Cerebellar cortex (tissue), 1 donor: ENCODE results near the gene CNOT1.

Experiments
- DNase-seq: peaks from one replicate; pipeline ENCODE4 v3.0.0-alpha.2; 2015; ENCODE audit warnings: low spot score

The CNOT1 gene

DNA sequence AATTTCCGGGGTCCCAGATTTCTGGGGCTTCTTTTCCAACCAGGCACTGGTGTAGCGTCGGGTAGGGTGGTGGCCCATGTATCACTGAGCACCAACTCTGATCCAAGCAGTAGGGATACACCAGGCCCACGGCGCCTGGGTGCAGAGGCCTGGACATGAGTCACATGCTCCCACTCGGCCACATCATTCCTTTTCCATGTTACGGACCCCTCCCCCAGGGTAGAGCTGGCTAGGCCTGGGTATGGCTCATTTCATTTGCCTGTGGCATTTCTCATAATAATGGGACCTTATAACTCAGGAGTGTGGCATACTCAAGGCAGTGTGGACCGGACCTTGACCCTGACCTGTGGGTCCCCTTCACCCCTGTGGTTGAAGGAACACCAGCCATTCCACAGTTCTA is 147.7 kb downstream of the CNOT1 start:
- no peak for DNase-seq

DNA sequence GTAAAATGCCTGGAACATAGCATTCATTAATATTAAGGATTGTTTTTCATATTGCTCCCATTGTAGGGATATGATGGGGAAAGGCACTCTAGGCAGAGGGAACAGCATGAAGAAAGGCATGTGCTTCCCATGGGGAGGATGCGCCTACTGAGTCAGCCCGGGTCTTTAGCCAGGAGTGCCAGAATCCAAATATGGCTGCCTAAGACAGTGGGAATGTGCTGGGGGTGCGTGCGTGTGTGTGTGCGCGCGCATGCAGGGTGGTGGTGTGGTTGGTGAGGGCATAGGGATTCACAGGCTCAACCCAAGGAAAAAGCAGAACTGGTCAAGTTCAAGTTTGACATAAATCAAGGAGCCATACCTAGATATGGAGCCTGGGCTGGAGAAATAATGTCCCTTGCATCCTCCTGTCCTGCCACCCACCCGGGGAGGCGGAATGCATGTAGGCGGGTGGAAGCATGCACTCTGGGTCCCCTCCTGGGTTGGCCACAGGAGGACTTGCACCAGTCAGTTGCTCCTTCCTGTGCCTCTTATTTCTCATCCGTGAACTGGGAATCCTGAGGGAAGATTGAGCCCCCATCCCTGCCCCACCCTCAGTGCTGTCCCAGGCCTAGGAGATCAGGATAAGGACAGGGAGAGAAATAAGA is 148.3 kb downstream of the CNOT1 start:
- no peak for DNase-seq

DNA sequence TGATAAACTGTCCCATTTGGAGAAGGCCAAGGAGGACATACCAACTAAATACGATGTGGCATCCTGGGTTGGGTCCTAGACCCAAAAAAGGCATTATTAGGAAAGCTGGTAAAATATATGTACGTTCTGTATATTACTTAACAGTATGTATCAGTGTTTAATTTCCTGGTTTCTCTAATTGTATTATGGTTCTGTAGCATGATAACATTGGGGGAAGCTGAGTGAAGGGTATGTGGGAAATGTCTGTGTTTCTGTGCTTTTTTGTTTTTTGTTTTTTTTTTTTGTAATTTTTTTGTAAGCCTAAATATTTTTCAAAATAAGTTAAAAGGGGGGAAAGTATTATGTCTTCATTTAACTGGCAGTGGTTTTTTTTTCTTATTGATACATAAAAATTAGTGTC is 151.2 kb downstream of the CNOT1 start:
- no peak for DNase-seq

DNA sequence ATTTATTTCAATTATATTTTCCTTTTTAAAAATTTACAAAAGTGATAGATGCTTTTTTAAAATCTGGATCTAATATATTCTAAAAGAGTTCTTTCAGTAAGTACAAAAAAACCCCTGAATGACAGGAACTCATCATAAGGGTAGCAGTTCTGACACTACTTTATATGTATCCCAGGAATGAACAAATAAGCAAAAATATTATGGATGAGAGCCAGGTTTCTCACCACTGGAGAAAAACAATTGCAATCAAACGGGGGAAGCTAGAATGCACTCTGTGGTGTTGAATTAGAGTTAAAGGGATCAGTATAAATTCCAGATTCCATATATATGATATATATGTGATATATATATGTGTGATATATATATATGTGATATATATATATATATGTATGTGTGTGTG is 152.8 kb downstream of the CNOT1 start:
- no peak for DNase-seq

DNA sequence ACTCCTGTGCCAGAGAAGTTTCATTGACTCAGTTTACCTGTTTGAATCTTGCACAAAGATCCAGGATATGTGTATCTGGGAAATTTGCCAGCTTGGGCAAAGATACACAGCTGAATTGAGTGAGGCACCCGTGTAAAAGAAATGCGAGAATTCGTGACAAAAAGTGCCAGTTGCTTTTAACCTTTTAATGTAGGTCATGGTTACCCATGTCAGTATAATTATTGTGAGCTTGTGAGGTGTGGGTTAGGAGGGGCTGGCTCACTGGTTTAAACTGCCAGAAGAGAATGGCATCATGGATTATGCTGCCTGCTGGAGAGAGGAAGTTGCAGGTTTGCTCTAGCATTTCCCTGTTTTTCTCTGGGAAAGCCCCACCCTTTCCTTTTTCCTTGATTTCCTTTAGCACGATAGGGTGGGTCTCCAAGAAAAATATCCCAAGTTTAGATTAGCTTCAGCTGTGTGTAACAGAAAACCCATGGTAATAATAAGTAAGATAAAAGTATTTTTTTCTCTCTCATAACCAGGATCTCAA is 154.5 kb downstream of the CNOT1 start:
- no peak for DNase-seq

DNA sequence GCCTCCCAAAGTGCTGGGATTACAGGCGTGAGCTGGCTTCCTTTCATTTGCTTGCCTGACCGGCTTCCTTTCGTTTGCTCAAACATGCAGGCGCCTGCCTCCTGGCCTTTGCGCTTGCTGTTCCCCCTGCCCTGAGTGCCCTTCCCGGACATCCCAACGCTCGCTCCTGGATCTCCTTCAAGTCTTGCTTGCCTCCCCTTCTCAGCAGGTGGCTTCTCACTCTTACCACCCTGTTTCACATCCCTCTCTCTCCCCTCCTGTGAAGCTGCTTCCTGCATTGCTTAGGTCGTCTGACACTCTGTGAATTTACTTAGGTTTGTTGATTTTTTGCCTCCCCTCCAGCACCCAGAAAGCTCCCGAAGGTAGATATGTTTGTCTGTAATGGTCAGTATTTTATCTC is 155.3 kb downstream of the CNOT1 start:
- DNase-seq: no peak

DNA sequence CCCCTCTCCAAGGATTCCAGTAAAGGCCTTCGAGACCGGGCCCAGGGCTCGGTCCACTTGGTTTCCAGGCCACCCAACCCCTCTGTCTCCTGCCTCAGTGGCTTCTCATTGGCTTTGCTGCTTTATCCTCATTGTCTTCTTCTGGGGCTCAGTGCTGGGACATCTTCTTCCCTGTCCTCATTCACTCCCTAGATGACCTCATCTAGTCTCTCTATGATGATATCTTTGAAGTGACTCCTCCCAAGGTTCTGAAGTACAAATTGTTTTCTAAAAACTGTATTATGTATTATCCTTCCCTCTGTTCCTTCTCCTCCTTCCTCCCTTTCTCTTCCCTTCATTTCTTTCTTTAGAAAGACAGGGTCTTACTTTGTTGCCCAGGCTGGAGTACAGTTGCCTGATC is 156.8 kb downstream of the CNOT1 start:
- DNase-seq: no peak

DNA sequence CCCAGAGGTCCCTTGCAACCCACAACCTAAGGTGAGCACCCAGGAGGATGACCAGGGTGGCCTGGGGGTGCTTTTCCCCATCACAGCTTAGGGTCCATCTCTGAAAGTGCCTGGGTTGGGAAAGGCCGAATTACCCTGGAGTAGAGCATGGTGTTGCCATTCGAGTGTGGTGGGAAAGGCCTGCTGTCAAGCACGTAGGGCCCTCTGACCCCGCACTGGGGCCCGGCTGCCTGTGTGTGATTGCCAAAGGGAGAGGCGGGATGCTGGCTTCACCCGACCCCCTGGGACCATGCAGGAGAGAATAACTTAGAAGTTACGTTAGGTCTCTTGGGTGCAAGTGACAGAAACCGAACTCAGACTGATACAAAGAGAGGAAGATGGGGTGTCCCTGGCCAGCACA is 157.4 kb downstream of the CNOT1 start:
- no peak for DNase-seq

DNA sequence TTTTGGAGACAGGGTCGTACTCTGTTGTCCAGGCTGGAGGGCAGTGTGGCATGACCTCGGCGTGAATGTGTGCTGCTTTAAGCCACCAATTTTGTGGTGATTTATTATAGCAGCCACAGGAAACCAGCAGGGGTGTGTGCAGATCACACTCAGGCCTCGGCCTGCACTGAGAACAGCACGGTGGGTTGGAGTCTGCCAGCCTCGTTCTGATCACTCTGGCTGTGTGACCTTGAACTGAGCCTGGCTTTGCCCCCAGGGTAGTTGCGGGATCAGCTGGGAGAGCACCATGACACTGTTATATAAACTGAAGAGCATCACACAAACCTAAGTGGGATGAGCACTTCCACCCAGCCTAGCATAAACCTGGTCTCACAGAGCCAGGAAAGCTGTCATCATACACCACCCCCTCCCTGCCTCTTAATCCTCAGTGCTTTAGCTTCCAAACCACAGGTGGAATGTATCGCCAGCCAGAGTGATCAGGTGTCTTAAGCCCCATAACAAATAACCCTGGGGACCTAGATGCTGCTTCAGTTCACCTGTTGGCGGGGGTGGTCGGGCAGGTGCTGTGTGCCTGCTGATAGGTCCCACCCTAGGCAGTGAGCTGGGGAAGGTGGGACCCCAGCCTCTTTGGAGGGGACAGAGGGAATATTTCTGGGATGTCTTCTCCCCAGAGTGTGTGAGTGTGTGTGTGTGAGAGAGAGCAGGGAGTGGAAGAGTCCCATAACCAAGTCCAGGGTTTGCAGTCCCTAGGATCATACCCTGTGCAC is 158.2 kb downstream of the CNOT1 start:
- DNase-seq: no peak
